Measurements from ENCODE around the gene UBR1. TPM values are rescaled to one million over a fixed set of nuclear protein-coding genes. Genes with fewer than 3 reads are reported as not detected.

Gene UBR1
- total RNA-seq, 2 experiments from 2014 or later = 27.3 to 29.2 TPM

DNA sequence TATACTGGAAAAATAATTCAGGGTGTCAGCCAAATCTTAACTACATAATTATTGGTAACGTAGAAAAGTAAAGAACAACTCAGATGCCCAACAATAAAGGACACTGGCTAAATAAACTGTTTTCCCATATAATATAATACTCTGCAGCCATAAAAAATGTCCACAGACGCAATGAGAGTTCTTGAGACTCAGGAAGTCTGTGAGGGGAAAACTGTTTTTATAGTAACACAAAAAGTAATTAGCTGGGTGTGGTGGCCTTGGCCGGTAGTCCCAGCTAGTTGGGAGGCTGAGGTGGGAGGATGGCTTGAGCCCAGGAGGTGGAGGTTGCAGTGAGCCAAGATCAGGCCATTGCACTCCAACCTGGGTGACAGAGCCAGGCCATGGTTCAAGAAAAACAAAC, 5.5 kb upstream of the UBR1 start:
- Mint-ChIP-seq H3K4me3 (no peak overlapping the region), H3K27ac (no peak overlapping the region), H3K9me3 (no peaks in the 10 kb centered on the region), H3K36me3 (ENCODE audit: low read depth) (no peaks in the 10 kb centered on the region), H3K27me3 (peaks cover 6% of the 10 kb centered on the region), H3K4me1 (ENCODE audit: low read depth) (peaks cover 5% of the 10 kb centered on the region)
- ChIA-PET POLR2A (no interaction called here), CTCF (interaction anchor here (0.9 to 1.6 kb wide), 3 partner anchors 9 to 174 kb away, joined by 3 to 5 read pairs (median 4); no protein-coding TSS in a partner anchor)
- intact Hi-C loops (cut with micrococcal nuclease) = no loop called here
- no peak for ATAC-seq
- no peak for DNase-seq
- TF ChIP-seq, protein P1, sequence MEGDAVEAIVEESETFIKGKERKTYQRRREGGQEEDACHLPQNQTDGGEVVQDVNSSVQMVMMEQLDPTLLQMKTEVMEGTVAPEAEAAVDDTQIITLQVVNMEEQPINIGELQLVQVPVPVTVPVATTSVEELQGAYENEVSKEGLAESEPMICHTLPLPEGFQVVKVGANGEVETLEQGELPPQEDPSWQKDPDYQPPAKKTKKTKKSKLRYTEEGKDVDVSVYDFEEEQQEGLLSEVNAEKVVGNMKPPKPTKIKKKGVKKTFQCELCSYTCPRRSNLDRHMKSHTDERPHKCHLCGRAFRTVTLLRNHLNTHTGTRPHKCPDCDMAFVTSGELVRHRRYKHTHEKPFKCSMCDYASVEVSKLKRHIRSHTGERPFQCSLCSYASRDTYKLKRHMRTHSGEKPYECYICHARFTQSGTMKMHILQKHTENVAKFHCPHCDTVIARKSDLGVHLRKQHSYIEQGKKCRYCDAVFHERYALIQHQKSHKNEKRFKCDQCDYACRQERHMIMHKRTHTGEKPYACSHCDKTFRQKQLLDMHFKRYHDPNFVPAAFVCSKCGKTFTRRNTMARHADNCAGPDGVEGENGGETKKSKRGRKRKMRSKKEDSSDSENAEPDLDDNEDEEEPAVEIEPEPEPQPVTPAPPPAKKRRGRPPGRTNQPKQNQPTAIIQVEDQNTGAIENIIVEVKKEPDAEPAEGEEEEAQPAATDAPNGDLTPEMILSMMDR (IDR thresholded peaks at IDR 0.05) = no peak

DNA sequence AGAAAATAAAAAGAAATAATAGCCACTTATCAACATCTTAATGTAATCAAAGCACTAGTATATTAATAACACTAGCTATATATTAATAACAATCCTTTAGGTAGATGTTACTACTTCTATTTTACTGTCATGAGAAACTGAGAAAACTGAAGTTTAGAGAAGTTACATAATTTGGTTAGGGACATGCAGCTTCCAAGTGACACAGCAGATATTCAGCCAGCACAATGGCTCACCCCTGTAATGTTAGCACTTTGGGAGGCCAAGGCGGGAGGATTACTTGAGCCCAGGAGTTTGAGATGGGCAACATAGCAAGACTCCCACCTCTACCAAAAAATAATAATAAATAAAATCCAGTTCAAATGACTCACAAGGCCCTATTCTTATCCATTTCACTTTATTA, 1.9 kb upstream of the UBR1 start:
- Mint-ChIP-seq H3K9me3 (no peaks in the 10 kb centered on the region), H3K27me3 (no peaks in the 10 kb centered on the region), H3K4me1 (ENCODE audit: low read depth) (peaks cover 25% of the 10 kb centered on the region), H3K27ac (no peak overlapping the region), H3K4me3 (no peak overlapping the region), H3K36me3 (ENCODE audit: low read depth) (peaks cover 13% of the 10 kb centered on the region)
- DNase-seq (no peak), ATAC-seq (no peak)
- ChIA-PET CTCF (no interaction called here), POLR2A (no interaction called here)
- intact Hi-C loops (cut with micrococcal nuclease) = no loop called here
- TF ChIP-seq, protein P1 (IDR thresholded peaks at IDR 0.05) = no peak

DNA sequence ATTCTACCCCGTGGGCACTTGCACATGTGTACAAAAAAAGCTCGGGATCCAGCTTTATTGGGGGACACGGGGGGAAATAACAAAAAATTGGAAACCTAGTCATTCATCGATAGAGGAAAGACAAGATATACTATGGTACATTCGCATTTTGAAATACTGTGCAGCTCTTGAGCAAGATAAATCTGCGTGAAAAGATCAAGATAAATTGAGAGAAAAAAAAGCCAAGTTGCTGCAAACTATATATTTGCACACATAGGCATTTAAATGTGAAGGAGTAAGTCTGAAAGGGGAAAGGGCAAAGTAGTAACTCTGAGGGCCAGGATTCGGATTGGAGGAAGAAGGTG, 620 bp upstream of the UBR1 start:
- TF ChIP-seq, protein P1 (IDR thresholded peaks at IDR 0.05) = no peak
- ATAC-seq = no peak
- DNase-seq = no peak
- Mint-ChIP-seq H3K36me3 (ENCODE audit: low read depth) (peaks cover 23% of the 10 kb centered on the region), H3K27ac (peak overlapping the region; percentile 99), H3K27me3 (no peaks in the 10 kb centered on the region), H3K9me3 (no peaks in the 10 kb centered on the region), H3K4me3 (peak overlapping the region; percentile 91), H3K4me1 (ENCODE audit: low read depth) (peaks cover 34% of the 10 kb centered on the region)
- intact Hi-C loops (cut with micrococcal nuclease) = no loop called here
- CTCF ChIA-PET = interaction anchor here (1.0 to 1.1 kb wide), 2 partner anchors 17 to 25 kb away, joined by 3 to 7 read pairs; no protein-coding TSS in a partner anchor
- POLR2A ChIA-PET = interaction anchor here (0.7 to 1.4 kb wide), 6 partner anchors 8 to 265 kb away, joined by 3 to 6 read pairs (median 4); partner anchors contain the start of gene TMEM62

DNA sequence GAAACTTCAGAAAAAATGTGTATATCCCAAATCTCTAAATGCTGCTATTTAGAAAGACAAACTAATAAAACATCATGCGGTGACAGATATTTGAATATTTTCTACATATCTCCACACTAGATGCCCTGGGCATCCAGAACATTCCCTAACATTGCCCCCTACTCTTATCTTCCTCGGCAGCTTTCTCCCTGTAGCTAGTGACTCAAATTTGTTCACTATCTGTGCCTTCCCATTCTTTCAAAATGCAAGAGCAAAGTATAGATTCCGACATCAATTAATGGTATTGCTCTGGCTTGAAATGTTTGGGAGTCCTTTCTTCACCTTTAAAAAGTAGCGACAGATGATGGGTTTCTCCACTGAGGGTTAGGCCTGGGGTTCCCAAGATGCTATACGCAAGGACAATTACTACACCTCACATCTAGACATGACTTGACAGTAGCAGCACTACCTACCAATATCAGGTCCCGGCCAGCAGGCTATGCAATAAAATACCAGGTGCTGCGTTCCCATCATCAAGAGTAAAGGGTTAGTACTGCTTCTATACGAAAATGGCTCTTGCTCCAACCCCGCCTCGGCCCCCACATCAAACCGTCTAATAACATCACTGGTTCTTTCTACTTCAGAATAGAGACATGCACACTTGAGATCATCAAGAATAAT, 631 bp downstream of the UBR1 start:
- ChIA-PET CTCF (no interaction called here), POLR2A (no interaction called here)
- TF ChIP-seq, protein P1 (IDR thresholded peaks at IDR 0.05) = no peak
- Mint-ChIP-seq H3K4me1 (ENCODE audit: low read depth) (peaks cover 46% of the 10 kb centered on the region), H3K27me3 (no peaks in the 10 kb centered on the region), H3K36me3 (ENCODE audit: low read depth) (peaks cover 34% of the 10 kb centered on the region), H3K4me3 (peak overlapping the region; percentile 91), H3K9me3 (no peaks in the 10 kb centered on the region), H3K27ac (peak overlapping the region; percentile 99)
- DNase-seq (peak; percentile 52), ATAC-seq (peak; percentile 38)
- intact Hi-C loops (cut with micrococcal nuclease) = no loop called here

DNA sequence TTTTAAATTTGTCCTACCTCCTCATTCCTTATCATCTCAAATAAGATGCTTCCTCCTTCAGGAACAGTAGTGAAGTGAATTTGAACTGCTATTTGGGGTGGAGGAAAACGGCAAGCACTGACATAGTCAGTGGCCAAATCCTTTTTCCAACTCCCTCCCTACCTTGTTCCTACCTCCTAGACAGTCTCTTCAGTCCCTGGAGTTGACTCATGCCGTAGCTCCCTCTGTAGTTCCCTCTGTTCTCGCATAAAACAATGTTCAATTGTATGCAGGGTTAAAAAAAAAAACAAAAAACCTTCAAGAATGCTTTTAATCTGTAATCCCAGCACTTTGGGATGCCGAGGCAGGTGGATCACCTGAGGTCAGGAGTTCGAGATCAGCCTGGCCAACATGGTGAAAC, 1.4 kb downstream of the UBR1 start:
- H3K36me3 Mint-ChIP-seq (ENCODE audit: low read depth) = peaks cover 40% of the 10 kb centered on the region
- ChIA-PET CTCF (interaction anchor here (1.0 to 1.2 kb wide), 4 partner anchors 12 to 181 kb away, joined by 3 to 5 read pairs (median 4); partner anchors contain the start of gene CCNDBP1), POLR2A (no interaction called here)
- TF ChIP-seq, protein P1 (IDR thresholded peaks at IDR 0.05) = no peak
- peaks cover 52% of the 10 kb centered on the region for H3K4me1 Mint-ChIP-seq (ENCODE audit: low read depth)
- intact Hi-C loops (cut with micrococcal nuclease) = no loop called here
- H3K27ac Mint-ChIP-seq = no peak overlapping the region
- no peak for DNase-seq
- H3K9me3 Mint-ChIP-seq = no peaks in the 10 kb centered on the region
- ATAC-seq = no peak
- H3K4me3 Mint-ChIP-seq = peak overlapping the region; percentile 53
- no peaks in the 10 kb centered on the region for H3K27me3 Mint-ChIP-seq

All from activated CD8-positive, alpha-beta T cell treated with anti-CD3 and anti-CD28 coated beads for 36 hours (primary cell).